AG10803 (cell line): ENCODE results near the gene ZDHHC21.
A peak's percentile ranks its signal among the peaks of the same experiment; 100 is the strongest.

Source experiments
- DNase-seq: peaks from one replicate; pipeline ENCODE4 v3.0.0; 2010; ENCODE audit warnings: low read depth
- H3K4me3 ChIP-seq: 2 replicates; pipeline ENCODE4 v1.5.1; 2011; ENCODE audit warnings: mild to moderate bottlenecking, low read length, control low read depth
- TF ChIP-seq, protein P1 (sequence below): conservative IDR thresholded peaks from 2 replicates; pipeline ENCODE4 v1.5.1; 2011; ENCODE audit warnings: mild to moderate bottlenecking, low read length, control low read depth, inconsistent platforms

Gene ZDHHC21, protein sequence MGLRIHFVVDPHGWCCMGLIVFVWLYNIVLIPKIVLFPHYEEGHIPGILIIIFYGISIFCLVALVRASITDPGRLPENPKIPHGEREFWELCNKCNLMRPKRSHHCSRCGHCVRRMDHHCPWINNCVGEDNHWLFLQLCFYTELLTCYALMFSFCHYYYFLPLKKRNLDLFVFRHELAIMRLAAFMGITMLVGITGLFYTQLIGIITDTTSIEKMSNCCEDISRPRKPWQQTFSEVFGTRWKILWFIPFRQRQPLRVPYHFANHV

DNA sequence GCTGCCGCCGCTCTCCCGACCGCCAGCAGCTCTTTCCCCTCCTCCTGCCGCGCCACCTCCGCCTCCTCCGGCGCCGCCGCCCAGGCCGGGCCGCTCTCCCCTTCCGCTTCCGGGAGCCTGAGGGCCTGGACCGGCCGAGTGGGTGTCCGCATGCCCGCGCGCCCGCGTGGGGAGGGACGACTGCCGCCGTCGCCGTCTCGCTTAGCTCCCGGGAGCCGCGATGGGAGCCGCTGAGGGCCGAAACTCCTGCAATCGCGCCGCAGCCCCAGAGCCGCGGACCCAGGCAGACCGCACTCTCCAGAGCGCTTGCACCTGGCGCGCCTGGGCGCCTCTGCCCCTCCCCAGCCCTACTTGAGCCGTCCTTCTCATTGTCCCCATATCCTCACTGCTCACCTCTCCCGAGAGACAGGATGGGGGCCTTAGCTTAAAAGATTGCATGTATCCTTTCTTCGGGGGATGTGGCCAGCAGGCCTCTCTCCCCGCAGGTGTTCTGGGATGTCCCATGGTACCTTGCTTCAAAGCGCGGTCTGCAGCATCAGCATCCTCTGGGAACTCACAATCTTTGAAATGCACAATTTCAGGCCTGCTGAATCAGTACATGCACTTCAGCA lies at the start of gene ZDHHC21:
Gene ZDHHC21, minus strand, starts transcription at position 182 of the 611 bp plus-strand sequence. CDS start 19,092 bp downstream, outside the sequence.
- peak; percentile 63 for DNase-seq
- TF ChIP-seq, protein P1, sequence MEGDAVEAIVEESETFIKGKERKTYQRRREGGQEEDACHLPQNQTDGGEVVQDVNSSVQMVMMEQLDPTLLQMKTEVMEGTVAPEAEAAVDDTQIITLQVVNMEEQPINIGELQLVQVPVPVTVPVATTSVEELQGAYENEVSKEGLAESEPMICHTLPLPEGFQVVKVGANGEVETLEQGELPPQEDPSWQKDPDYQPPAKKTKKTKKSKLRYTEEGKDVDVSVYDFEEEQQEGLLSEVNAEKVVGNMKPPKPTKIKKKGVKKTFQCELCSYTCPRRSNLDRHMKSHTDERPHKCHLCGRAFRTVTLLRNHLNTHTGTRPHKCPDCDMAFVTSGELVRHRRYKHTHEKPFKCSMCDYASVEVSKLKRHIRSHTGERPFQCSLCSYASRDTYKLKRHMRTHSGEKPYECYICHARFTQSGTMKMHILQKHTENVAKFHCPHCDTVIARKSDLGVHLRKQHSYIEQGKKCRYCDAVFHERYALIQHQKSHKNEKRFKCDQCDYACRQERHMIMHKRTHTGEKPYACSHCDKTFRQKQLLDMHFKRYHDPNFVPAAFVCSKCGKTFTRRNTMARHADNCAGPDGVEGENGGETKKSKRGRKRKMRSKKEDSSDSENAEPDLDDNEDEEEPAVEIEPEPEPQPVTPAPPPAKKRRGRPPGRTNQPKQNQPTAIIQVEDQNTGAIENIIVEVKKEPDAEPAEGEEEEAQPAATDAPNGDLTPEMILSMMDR: no peak
- peak within 1 kb of the TSS; percentile 89 for H3K4me3 ChIP-seq

DNA sequence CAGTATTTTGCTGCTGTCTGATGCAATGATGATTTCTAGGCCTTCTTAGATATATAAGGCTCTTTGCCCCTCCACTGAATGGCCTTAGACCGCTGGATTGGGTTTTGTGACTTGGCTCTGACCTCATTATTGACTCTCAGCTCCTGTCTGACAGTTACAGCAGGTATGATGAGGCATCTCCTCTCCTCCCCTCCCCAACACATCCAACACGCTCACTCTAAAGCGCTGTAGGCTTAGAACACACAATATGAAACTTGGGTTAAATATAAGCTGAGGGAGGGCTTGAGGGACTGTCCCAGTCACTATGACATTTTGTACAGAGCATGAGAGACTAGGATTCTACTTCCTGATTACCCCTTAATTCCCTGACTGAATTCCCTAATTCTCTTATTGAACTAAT lies 48.1 kb upstream of the ZDHHC21 start:
- TF ChIP-seq, protein P1: no peak
- DNase-seq: no peak
- no peak overlapping the region for H3K4me3 ChIP-seq

DNA sequence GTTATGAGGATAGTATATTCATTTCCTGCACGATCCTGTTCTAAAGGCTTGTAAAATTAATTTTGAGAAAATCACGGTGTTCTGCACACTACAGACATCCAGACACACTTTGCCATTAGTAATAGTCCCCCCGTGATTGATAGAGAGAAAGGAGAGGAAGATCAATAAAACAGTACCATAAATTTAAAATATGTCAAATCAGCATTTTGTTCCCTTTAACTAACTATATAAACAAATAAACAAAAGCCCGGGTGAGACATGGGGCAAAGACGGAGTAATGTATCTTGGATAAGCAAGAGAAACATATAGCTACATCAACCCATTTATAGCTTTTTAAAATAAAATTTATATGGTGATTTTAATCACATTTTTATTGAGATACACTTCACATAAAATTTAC lies 39.9 kb upstream of the ZDHHC21 start:
- no peak for DNase-seq
- no peak overlapping the region for H3K4me3 ChIP-seq
- TF ChIP-seq, protein P1: no peak

DNA sequence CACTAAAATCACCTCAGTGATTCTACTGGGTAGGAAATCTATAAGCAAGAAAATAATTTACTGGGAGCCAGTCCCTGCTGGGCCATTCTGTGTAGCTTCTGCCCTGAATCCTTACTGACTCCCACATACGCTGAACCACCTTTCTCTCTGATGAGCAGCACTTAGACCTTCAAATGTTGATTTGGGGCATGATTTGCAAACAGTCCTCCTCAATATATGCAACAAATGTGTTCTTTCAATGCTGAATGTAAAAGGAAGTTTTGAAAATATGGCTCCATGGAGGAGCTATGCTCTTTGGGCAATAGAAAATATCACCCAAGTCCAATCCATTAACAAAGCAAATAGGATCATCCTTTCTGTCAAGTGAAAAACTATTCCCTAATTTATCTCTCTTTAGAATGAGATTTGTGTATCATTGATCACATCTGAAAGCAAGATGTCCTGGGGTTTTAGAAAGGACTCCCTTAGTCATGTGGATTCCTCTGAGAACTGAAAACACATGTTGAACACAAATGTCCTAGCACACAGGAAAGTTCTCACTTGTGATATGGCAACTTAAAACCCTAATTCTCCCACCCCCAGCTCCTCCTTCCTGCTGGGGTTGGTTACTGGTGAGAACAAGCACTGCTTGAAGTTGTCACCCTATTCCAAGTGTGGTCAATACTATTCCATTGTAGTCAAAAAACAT lies 38.2 kb upstream of the ZDHHC21 start:
- DNase-seq: no peak
- TF ChIP-seq, protein P1: no peak
- H3K4me3 ChIP-seq: no peak overlapping the region

DNA sequence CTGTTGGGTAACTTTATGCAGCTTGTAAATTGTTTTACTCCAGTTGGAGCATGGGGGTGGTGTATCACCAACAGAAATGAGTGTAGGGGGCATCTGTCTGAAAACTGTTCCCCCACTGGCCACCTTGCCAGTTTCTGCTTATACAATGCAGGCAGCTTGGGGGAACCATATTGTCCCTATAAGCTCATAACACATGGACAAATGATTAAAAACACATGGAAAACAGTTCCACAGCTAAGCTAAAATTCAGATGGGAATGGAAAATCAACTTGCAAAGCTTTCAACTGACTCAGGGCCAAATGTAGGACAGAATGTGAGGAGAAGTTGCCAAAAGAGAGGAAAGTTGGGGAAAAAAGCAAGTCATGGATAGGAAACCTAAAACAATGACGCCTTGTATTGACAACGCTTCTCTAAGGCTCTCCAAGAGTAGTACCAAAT lies 37.2 kb upstream of the ZDHHC21 start:
- no peak overlapping the region for H3K4me3 ChIP-seq
- DNase-seq: peak; percentile 1
- TF ChIP-seq, protein P1: no peak

DNA sequence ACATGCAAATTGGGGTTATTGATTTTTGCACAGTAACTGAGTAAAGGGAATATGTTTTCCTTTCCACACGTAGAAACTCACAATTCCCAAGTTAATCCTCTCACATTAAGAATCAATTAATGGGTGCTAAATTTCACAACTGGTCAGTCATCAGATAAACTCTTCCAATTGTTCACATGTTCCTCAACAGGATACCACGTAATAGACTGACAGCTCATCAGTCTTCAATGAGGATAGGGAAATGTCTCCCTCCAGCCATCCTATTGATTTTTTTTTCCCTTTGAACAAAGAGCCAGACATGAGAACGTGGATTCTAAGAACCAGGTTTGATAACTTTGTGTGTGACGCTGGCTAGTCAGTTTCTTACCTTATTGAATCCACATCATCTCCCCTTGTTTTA lies 30.1 kb upstream of the ZDHHC21 start:
- no peak for DNase-seq
- TF ChIP-seq, protein P1: no peak
- no peak overlapping the region for H3K4me3 ChIP-seq
